Activated T-cell treated with anti-CD3 and anti-CD28 coated beads for 1 hour (primary cell): ENCODE measurements around the gene GALM.

Experiments used
- DNase-seq: peaks from one replicate; pipeline ENCODE4 v3.0.0-alpha.2; 2020; ENCODE audit warnings: low read depth

GALM gene

DNA sequence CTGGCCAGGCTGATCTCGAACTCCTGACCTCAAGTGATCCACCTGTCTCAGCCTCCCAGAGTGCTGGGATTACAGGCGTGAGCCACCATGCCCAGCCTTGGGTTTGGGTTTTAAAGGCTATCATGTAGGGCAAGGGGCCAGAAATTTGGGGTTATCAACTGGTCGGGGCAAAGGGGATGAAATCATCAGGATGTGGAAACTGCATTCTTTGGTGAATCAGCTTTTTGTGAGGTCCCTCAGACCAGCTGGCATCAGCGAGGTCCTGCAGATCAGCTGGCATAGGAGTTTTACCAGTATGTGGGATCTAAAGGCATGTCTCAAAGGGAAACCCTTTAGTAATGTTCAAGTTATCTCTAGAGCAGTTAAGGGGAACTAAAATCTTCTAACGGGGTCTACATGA lies 105.7 kb downstream of the GALM start:
- DNase-seq: no peak

DNA sequence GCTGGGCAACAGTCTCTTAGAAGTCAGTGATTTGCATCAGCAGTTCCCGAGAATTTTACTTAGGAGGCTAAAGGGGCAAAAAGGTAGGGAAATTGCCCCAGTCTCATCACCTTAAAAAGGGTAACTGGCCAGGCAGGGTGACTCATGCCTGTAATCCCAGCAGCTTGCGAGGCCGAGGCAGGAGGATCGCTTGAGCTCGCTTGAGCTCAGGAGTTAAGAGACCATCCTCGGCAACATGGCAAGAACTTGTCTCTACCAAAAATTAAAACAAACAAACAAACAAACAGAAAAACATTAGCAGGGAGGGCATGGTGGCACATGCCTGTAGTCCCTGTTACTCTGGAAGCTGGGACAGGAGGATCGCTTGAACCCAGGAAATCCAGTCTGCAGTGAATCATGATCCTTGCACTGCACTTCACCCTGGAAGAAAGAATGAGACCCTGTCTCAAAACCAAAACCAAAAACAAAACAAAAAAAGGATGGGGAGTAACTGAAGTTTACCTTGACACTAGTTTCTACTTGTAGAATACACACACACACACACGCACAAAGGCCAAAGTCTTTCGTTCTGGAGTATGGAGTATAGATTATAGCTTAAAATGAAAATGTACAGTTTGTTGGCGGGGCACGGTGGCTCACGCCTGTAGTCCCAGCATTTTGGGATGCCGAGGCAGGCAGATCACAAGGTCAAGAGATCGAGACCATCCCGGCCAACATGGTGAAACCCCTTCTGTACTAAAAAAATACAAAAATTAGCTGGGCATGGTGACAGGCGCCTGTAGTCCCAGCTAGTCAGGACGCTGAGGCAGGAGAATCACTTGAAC lies 109.4 kb downstream of the GALM start:
- DNase-seq: no peak

DNA sequence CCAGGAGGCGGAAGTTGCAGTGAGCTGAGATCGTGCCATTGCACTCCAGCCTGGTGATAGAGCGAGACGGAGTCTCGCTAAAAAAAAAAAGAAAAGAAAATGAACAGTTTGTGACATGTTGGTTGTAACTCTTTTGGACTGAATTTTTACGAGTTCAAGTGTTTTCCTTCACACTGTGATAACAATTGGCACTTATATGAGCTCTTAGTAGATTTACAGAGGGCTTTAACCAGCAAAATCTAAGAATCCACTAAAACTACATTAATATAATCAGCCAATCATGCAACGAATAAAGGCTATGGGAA lies 110.0 kb downstream of the GALM start:
- DNase-seq: no peak

DNA sequence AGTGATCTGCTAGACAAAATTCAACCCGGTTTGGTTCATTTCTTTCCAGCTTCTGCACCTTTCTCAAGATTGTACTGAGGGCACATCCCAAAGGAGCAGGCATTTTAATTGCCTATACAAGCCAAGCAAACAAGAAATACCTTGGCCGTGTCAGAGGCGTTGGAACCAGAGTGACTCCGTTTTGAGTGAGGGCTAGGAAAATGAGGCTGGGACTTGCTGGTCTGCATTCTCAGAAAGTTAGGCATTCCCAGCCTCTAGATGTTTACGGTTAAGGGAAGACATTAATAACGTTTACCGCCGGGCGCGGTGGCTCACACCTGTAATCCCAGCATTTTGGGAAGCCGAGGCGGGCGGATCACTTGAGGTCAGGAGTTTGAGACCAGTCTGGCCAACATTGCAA lies 110.6 kb downstream of the GALM start:
- DNase-seq: no peak

DNA sequence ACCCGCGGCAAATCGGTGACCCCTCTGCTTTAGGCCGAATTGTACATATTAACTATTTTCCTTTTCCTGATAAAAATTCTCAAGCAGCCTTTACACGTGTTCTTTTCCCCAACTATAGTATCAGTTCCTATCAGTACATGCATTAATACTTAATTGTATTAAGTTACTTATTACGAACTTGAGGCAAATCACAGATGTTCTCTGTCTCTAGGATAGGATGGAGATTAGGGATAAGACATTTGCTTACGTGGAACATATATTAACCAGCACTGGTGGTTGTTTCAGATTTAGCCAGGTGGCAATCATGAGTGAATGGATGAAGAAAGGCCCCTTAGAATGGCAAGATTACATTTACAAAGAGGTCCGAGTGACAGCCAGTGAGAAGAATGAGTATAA lies 112.8 kb downstream of the GALM start:
- no peak for DNase-seq

DNA sequence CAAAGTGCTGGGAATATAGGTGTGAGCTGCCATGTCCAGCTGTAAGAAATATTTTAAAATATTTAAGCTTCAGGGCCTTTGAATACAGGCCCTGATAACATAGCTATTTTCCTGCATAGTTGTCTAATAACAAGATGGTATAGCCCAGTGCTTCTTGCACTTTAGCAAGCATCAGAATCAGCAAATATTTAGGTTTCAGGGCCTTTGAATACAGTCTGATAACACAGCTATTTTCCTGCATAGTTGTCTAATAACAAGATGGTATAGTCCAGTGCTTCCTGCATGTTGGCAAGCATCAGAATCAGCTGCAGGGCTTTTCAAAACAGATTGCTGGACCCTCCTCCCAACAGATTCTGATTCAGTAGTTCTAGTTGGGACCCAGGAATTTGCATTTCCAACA lies 117.7 kb downstream of the GALM start:
- DNase-seq: no peak
